NB4 (cell line): ENCODE measurements around the gene SLC51A.

Experiments used
- DNase-seq: peaks from one replicate; pipeline ENCODE4 v3.0.0; 2010; ENCODE audit warnings: low read depth
- H3K4me3 ChIP-seq: one replicate; pipeline ENCODE4 v1.5.1; 2011; ENCODE audit warnings: mild to moderate bottlenecking, low read depth, low read length, moderate library complexity
- CTCF ChIP-seq: IDR thresholded peaks from one replicate; pipeline ENCODE4 v1.5.1; 2012; ENCODE audit warnings: low read depth, low read length
- MAX ChIP-seq: IDR thresholded peaks from 2 replicates; pipeline ENCODE4 v1.6.1; 2011; ENCODE audit warnings: low read depth, low read length
- MYC ChIP-seq: IDR thresholded peaks from 2 replicates; pipeline ENCODE4 v1.6.1; 2011; ENCODE audit warnings: low read depth, low read length
- POLR2A ChIP-seq: IDR thresholded peaks from 2 replicates; pipeline ENCODE4 v1.6.1; 2011; ENCODE audit warnings: mild to moderate bottlenecking; ENCODE audit not compliant: insufficient read length; ENCODE audit errors: extremely low read depth

Gene SLC51A

GRCh38 chr3:196275126-196275525, 58.8 kb downstream of the SLC51A start:
- H3K4me3 ChIP-seq: no peak overlapping the region
- DNase-seq: no peak

GRCh38 chr3:196280689-196281440, 64.5 kb downstream of the SLC51A start:
- DNase-seq: no peak
- H3K4me3 ChIP-seq: no peak overlapping the region
- TF ChIP-seq MYC (no peak), MAX (no peak), POLR2A (no peak), CTCF (no peak)

More at GRCh38 chr3:196275126-196275525, 58.8 kb downstream of the SLC51A start:
- no peak for TF ChIP-seq CTCF
- TF ChIP-seq POLR2A: no peak
- TF ChIP-seq MAX: no peak
- TF ChIP-seq MYC: no peak

- TF ChIP-seq POLR2A: no peak
- DNase-seq: no peak
- H3K4me3 ChIP-seq: no peak overlapping the region
Measured at GRCh38 chr3:196281962-196282361, 65.6 kb downstream of the SLC51A start.
